ENCODE measurements around the gene ITPR1. TPM values are rescaled to one million over a fixed set of nuclear protein-coding genes. Genes with fewer than 3 reads are reported as not detected.

Gene ITPR1
- total and polyA plus RNA-seq, 12 donors: 9.7 to 40.3 (median 18.8) TPM

GRCh38 chr3:4712109-4712508, 219.0 kb downstream of the ITPR1 start:
- intact Hi-C loops (cut with DNase I): loop anchor here in 5 of 10 donors (2.0 to 10.0 kb wide), 7 partner anchors 55 to 473 kb away; partner anchors contain the start of genes BHLHE40 (in 1 of the 5) and EDEM1 (in 1 of the 5)

GRCh38 chr3:4714045-4714444, 220.9 kb downstream of the ITPR1 start:
- Histone ChIP-seq H3K27me3 (no peaks in the 10 kb centered on the region), H3K4me3 (no peak overlapping the region), H3K36me3 (peaks cover 0 to 62% (median 0%) of the 10 kb centered on the region in 9 donors), H3K4me1 (peaks cover 3 to 40% (median 13%) of the 10 kb centered on the region in 9 donors), H3K27ac (no peak overlapping the region), H3K9me3 (no peaks in the 10 kb centered on the region)
- TF ChIP-seq, protein P1, sequence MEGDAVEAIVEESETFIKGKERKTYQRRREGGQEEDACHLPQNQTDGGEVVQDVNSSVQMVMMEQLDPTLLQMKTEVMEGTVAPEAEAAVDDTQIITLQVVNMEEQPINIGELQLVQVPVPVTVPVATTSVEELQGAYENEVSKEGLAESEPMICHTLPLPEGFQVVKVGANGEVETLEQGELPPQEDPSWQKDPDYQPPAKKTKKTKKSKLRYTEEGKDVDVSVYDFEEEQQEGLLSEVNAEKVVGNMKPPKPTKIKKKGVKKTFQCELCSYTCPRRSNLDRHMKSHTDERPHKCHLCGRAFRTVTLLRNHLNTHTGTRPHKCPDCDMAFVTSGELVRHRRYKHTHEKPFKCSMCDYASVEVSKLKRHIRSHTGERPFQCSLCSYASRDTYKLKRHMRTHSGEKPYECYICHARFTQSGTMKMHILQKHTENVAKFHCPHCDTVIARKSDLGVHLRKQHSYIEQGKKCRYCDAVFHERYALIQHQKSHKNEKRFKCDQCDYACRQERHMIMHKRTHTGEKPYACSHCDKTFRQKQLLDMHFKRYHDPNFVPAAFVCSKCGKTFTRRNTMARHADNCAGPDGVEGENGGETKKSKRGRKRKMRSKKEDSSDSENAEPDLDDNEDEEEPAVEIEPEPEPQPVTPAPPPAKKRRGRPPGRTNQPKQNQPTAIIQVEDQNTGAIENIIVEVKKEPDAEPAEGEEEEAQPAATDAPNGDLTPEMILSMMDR (IDR thresholded peaks at IDR 0.05): no peak
- ATAC-seq (no peak), DNase-seq (no peak)
- intact Hi-C loops (cut with DNase I): loop anchor here in 6 of 10 donors (2.0 to 10.0 kb wide), 7 partner anchors 57 to 471 kb away; partner anchors contain the start of genes BHLHE40 (in 1 of the 6) and EDEM1 (in 1 of the 6)
- WGBS, 2 donors: 88 to 95% methylated on average over 7 of the region's 7 CpGs

More at GRCh38 chr3:4712109-4712508, 219.0 kb downstream of the ITPR1 start:
- TF ChIP-seq, protein P1 (IDR thresholded peaks at IDR 0.05): no peak
- Histone ChIP-seq H3K36me3 (peaks cover 0 to 78% (median 3%) of the 10 kb centered on the region in 9 donors), H3K9me3 (no peaks in the 10 kb centered on the region), H3K27ac (peak overlapping the region in 1 of 10 donors; percentile 68), H3K4me3 (no peak overlapping the region), H3K4me1 (peaks cover 0 to 28% (median 5%) of the 10 kb centered on the region in 9 donors), H3K27me3 (no peaks in the 10 kb centered on the region)
- 78 to 81% methylated on average over 7 of the region's 7 CpGs for WGBS, 2 donors
- peak in 2 of 8 donors; percentile 36 to 39 for ATAC-seq
- DNase-seq: no peak

DNA sequence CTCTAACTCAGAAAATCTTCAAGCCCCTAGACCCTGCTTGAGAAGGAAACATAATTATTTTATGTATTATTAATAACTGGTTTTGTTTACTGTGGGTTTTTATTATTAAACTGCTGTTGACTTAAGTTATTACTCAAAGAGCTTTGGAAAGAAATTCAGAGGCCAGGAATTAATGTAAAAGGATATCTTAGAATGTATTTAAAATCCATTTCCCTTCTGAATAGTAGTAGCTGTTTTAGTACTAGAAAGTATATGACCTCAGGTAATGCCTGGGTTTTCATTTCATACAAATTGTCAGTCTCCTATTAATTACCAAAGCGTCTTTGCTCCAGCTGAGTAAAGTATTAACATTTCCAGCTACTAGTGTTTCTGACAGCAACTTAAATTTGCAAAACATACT, 223.1 kb downstream of the ITPR1 start:
- Histone ChIP-seq H3K27ac (peak overlapping the region in 6 of 10 donors; percentile 51 to 79 (median 62)), H3K27me3 (no peaks in the 10 kb centered on the region), H3K4me1 (peaks cover 12 to 51% (median 35%) of the 10 kb centered on the region in 9 donors), H3K4me3 (no peak overlapping the region), H3K9me3 (no peaks in the 10 kb centered on the region), H3K36me3 (peaks cover 0 to 47% (median 0%) of the 10 kb centered on the region in 9 donors)
- ATAC-seq (no peak), DNase-seq (no peak)
- 69 to 74% methylated on average over 1 of the region's 1 CpG for WGBS, 2 donors
- intact Hi-C loops (cut with DNase I): loop anchor here in 5 of 10 donors (5.0 to 10.0 kb wide), 4 partner anchors 261 to 469 kb away; partner anchors contain the start of genes BHLHE40 (in 2 of the 5) and EDEM1 (in 1 of the 5)
- TF ChIP-seq, protein P1 (IDR thresholded peaks at IDR 0.05): no peak

DNA sequence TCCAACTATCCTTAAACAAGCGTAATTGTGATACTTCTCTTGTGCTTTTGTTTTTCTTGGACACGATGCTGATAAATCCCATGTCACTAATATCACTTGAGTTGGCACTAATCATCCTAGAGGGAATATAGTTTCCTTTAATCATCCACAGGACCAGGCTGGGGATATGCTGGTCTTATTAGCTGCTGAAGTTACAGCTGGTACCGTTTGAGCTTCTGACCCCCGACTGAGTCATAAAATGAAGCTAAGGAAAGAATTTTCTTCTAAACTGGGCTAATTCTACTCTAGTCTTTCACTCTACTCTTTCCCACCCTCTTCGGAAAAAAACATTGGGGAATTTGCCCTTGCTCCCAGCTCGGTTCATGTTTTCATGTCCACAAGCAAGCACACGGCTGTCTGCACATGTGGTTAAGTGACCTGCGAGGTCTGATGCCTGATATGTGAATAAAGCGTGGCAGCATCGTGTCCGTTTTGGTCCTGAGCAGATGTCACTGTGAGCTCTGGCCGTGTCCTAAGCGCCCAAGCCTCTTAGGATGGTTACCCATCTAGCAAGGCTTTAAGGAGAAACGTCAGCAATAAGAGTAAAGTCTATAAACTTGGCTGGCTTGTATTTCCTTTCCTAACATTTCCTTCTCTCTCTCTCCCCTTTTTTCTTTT, 223.7 kb downstream of the ITPR1 start:
- 74 to 79% methylated on average over 14 of the region's 14 CpGs for WGBS, 2 donors
- no peaks in the 10 kb centered on the region for H3K9me3 ChIP-seq
- TF ChIP-seq, protein P1 (IDR thresholded peaks at IDR 0.05): no peak
- H3K4me1 ChIP-seq: peaks cover 12 to 51% (median 39%) of the 10 kb centered on the region in 9 donors
- no peak overlapping the region for H3K4me3 ChIP-seq
- no peak for DNase-seq
- intact Hi-C loops (cut with DNase I): loop anchor here in 5 of 10 donors (5.0 to 10.0 kb wide), 4 partner anchors 260 to 468 kb away; partner anchors contain the start of genes BHLHE40 (in 2 of the 5) and EDEM1 (in 1 of the 5)
- ATAC-seq: peak in 5 of 8 donors; percentile 17 to 53 (median 36)
- H3K27me3 ChIP-seq: no peaks in the 10 kb centered on the region
- peaks cover 0 to 44% (median 0%) of the 10 kb centered on the region in 9 donors for H3K36me3 ChIP-seq
- H3K27ac ChIP-seq: peak overlapping the region in 8 of 10 donors; percentile 15 to 79 (median 55)

Measured in heart right ventricle (tissue), 16 donors.